GM12801 (cell line): Measurements from ENCODE around the gene GRM1.

ENCODE experiments used
- TF ChIP-seq, protein P1 (sequence below): IDR thresholded peaks from one replicate; pipeline ENCODE4 v1.5.1; 2011; ENCODE audit warnings: control low read depth; ENCODE audit not compliant: insufficient read length; ENCODE audit errors: extremely low read depth

Gene GRM1

DNA sequence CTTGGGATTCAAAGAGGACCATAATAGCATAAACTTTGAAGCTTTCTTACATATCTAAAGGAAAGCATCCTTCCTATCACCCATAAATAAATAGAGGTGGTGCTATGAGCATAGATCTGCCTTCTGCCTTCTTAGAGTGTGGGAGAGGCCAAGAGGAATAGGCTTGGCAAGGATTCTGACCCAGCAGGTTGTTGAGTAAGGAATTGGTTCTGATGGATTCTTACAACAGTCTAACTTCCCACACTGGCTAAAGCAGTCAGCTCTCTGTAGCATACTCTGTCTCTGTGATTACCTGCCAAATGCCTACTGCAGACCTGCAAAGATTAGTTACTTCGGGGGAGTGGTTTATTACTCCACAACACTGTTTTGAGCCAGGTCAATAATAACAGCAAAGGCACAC lies 316.7 kb downstream of the GRM1 start:
- TF ChIP-seq, protein P1, sequence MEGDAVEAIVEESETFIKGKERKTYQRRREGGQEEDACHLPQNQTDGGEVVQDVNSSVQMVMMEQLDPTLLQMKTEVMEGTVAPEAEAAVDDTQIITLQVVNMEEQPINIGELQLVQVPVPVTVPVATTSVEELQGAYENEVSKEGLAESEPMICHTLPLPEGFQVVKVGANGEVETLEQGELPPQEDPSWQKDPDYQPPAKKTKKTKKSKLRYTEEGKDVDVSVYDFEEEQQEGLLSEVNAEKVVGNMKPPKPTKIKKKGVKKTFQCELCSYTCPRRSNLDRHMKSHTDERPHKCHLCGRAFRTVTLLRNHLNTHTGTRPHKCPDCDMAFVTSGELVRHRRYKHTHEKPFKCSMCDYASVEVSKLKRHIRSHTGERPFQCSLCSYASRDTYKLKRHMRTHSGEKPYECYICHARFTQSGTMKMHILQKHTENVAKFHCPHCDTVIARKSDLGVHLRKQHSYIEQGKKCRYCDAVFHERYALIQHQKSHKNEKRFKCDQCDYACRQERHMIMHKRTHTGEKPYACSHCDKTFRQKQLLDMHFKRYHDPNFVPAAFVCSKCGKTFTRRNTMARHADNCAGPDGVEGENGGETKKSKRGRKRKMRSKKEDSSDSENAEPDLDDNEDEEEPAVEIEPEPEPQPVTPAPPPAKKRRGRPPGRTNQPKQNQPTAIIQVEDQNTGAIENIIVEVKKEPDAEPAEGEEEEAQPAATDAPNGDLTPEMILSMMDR, result no peak

DNA sequence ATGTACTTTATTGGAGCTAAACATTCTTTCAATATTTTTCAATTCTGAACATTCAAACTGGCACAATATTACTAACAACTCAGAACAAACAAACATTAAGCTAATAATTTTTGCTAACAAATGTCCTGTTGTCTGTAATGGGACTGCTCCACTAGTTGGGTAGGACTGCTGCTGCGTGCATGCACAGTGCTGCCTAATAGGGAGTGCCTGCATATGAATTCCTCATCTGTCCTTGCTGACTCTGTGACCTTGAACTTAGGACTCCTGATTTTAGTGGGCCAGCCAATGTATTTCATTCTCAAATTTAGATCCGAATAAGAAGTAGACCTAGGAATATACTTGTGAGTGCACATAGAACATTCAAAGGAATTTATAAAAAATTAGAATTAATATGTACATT lies 318.2 kb downstream of the GRM1 start:
- TF ChIP-seq, protein P1, result no peak

DNA sequence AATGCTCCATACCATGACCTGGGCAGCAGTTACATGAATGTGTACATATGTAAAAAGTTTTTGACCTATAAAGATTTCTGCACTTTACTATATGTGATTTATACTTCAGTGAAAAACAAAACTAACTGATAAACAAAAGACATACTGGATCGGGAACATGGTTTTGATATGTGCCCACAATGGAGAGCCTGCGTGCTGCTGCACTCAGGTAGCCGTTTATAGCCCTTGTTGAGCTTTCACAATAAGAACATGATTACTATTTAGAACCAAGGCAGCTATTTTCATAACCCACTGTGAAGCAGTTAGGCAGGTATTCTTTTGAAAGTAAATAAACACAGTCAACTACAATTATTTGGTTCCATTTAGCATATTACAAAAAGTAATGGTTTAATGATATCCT lies 318.8 kb downstream of the GRM1 start:
- TF ChIP-seq, protein P1, result no peak

DNA sequence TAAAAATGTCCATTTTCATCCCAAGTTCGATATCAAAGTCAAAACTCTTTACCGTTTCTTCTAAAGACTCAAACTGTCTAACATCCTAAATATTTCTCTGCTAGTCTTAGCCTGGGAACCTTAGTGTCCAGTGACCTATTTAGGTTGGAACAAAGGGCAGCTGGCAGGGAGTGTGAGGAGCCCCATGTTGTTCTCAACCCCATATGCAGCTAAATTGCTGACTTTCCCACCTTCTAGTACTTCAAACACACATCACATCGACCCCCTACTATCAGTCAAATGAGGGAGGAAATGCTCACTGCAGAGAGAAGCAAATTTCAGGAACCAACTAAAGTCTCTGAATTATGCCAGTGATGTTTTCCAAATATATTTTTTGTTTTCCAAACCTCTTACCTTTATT lies 322.2 kb downstream of the GRM1 start:
- TF ChIP-seq, protein P1, result no peak

DNA sequence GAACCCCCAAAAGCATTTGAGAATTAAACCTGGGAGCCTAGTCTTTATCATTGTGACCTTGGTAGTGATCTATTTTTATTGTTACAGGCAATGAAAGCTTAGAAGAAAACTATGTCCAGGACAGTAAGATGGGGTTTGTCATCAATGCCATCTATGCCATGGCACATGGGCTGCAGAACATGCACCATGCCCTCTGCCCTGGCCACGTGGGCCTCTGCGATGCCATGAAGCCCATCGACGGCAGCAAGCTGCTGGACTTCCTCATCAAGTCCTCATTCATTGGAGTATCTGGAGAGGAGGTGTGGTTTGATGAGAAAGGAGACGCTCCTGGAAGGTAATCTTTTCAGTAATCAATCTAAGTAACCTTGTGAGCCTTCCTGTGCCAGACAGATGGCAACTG lies 323.3 kb downstream of the GRM1 start:
- TF ChIP-seq, protein P1, result no peak

DNA sequence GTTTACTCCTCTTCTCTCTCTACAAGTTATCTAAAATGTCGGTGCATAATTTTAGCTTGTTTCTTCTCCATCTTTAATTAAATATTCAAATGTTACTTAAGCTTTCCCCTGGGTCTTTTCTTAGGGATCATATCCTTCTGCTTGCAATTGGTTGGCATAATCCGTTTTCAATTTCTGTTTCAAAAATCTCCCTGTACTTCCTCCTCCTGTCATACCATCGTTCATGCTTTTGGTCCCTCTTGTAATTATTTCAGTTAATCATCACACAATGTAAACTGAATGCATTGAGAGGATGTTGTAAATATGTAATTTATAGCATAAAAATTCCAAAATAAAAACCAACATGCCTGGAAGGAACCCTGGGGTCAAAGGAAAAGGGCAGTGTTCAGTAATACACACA lies 325.6 kb downstream of the GRM1 start:
- TF ChIP-seq, protein P1, result no peak

DNA sequence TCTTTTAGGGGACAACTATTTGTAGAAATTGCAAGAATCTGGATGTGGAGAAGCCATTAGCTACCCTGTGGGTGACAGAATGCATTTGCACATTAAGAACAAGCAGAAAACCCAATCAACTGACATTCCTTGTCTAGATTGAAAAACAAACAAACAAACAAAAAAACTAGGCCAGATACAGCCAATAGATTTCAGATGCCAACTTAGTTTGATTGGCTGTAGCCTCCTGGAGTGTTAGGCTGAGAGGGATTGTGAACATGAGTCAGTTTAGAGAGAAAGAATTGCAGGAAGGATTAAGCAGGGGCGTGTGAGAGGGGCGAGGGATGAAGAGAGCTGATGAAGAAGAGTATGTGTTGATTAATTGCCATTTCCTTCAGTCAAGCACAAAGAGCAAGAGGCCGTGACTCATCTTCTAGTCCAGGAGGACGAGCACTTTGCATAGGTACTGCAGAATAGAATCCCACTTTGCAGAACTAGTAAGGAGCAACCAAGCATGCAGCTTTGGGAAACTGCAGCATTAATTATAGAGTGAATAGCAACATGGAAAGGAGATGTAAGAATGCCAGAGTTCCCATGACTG lies 326.7 kb downstream of the GRM1 start:
- TF ChIP-seq, protein P1, result no peak
